ENCODE results near the gene SYTL3. TPM values are rescaled to one million over a fixed set of nuclear protein-coding genes. Genes with fewer than 3 reads are reported as not detected.
"Not testable (repeated sequence)": the region's sequence is repeated elsewhere in the genome, so short reads cannot be mapped to it uniquely, and the experiment has no call there.

The SYTL3 gene
- total RNA-seq, 4 donors from 2014 or later, result 4.8 to 10.1 (median 7.6) TPM

DNA sequence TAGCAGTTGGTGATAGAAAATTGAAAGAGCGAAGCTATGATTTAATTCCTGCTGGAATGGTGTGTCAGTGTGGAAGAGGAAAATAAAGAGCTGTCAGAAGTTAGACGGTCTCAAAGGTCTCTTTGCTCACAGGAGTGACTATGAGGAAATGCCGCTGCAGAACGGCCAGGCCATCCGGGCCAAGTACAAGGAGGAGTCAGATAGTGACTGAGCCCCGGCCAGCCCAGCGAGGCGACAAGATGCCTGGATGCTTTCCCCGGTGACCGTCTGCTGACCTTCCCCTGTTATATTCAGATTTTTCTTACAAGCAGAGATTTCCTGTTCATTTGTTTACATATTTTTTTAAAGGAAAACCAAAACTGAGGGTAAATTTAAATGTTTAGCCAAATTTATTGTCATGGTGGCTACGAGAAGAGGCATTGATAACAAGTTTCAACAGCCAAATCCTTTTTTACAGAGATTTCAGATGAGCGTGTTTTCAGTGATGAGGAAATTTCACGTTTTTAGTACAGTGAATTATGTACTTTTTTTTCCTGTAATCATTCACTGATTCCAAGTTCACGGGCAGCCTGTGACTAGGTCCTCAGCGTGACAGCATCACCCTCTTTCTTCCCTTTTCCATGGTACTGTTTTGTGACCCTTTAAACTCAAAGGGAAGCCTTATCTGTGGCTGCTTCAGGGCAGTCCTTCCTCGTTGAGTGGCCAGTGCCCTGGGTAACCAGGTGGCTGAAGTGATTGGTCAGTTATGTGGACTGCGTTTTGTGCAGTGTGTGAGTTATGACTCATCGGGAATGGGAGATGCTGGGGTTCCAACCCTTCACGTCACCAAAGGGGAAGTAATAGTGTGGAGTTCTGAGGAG, 17.9 kb upstream of the SYTL3 start:
- WGBS, result 33% methylated on average over 19 of the region's 19 CpGs
- peak; percentile 93 for DNase-seq (ENCODE audit: extremely low spot score)
- Histone ChIP-seq H3K4me3 (peak overlapping the region in 2 of 4 donors; percentile 7 to 27), H3K27me3 (no peaks in the 10 kb centered on the region), H3K9me3 (no peaks in the 10 kb centered on the region), H3K27ac (replicated peaks in 1 of 4) (peak overlapping the region; percentile 62 to 80 (median 72)), H3K36me3 (peaks cover 3 to 63% (median 51%) of the 10 kb centered on the region in 4 donors), H3K4me1 (peaks cover 13 to 25% (median 23%) of the 10 kb centered on the region in 4 donors)
- intact Hi-C loops (cut with DNase I), result loop anchor here (10.0 kb wide), 1 partner anchor 63 kb away; no protein-coding TSS in a partner anchor
- TF ChIP-seq POLR2AphosphoS5 (IDR thresholded peaks at IDR 0.05) (peak in 1 of 2 donors; percentile 48), EP300 (IDR thresholded peaks at IDR 0.05) (no peak)

DNA sequence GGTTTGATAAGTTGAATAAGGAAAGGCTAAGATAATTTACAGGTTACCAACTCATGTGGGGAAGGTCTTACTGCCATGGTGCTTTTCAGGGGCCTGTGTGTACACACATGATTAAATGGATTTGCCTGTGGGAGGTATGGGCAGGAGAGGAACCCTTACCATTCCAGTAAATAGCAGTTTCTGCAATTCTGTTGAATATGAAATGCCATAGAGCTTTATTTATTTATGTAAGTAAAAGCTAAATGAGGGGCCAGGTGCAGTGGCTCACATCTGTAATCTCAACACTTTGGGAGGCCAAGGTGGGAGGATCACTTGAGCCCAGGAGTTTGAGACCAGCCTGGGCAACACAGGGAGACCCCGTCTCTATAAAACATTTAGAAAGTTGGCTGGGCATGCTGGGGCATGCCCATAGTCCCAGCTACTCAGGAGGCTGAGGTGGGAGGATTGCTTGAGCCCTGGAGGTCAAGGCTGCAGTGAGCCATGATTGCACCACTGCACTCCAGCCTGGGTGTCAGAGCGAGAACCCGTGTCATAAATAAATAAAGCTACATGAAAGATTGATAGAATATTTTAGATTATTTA, 17.2 kb upstream of the SYTL3 start:
- Histone ChIP-seq H3K4me1 (peaks cover 13 to 24% (median 20%) of the 10 kb centered on the region in 4 donors), H3K36me3 (peaks cover 4 to 63% (median 51%) of the 10 kb centered on the region in 4 donors), H3K27ac (replicated peaks in 1 of 4) (peak overlapping the region; percentile 62 to 80 (median 72))
- H3K9me3 ChIP-seq, H3K4me3 ChIP-seq, H3K27me3 ChIP-seq: not testable (repeated sequence)
- intact Hi-C loops (cut with DNase I), result loop anchor here (10.0 kb wide), 1 partner anchor 62 kb away; no protein-coding TSS in a partner anchor
- 86% methylated on average over 3 of the region's 3 CpGs for whole genome bisulfite sequencing
- DNase-seq (ENCODE audit: extremely low spot score), result peak; percentile 55

DNA sequence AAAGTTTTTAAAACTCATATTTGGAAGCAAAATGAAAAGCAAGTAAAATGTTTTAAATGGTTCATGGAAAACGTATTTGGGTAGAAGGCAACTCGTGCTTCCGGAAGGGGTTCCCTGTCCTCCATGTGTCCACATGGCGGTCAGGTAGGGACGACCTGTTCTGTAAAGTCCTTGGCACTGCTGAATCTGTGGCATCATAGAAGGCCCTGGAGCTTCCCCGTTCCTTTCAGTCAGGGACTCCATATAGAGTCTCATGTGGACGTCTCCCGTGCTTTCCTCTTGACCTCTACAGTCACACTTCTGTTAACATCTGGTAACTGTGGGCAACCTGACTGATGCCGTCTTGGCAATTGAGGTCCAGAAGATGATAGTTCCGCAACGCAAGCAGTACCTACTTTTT, 16.7 kb upstream of the SYTL3 start:
- peaks cover 14 to 25% (median 20%) of the 10 kb centered on the region in 4 donors for H3K4me1 ChIP-seq
- no peak for TF ChIP-seq POLR2A (IDR thresholded peaks at IDR 0.05; ENCODE audit: low read depth)
- TF ChIP-seq, protein P1, sequence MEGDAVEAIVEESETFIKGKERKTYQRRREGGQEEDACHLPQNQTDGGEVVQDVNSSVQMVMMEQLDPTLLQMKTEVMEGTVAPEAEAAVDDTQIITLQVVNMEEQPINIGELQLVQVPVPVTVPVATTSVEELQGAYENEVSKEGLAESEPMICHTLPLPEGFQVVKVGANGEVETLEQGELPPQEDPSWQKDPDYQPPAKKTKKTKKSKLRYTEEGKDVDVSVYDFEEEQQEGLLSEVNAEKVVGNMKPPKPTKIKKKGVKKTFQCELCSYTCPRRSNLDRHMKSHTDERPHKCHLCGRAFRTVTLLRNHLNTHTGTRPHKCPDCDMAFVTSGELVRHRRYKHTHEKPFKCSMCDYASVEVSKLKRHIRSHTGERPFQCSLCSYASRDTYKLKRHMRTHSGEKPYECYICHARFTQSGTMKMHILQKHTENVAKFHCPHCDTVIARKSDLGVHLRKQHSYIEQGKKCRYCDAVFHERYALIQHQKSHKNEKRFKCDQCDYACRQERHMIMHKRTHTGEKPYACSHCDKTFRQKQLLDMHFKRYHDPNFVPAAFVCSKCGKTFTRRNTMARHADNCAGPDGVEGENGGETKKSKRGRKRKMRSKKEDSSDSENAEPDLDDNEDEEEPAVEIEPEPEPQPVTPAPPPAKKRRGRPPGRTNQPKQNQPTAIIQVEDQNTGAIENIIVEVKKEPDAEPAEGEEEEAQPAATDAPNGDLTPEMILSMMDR (IDR thresholded peaks at IDR 0.05), result no peak
- TF ChIP-seq EP300 (IDR thresholded peaks at IDR 0.05), result no peak
- no peak for TF ChIP-seq POLR2AphosphoS5 (IDR thresholded peaks at IDR 0.05)
- H3K9me3 ChIP-seq, result no peaks in the 10 kb centered on the region
- DNase-seq (ENCODE audit: extremely low spot score), result peak; percentile 83
- WGBS, result 91% methylated on average over 11 of the region's 11 CpGs
- no peak overlapping the region for H3K4me3 ChIP-seq
- H3K27me3 ChIP-seq, result no peaks in the 10 kb centered on the region
- peak overlapping the region in 1 of 4 donors; percentile 80 for H3K27ac ChIP-seq (replicated peaks in 1 of 4)
- peaks cover 4 to 60% (median 48%) of the 10 kb centered on the region in 4 donors for H3K36me3 ChIP-seq
- intact Hi-C loops (cut with DNase I), result loop anchor here (10.0 kb wide), 1 partner anchor 62 kb away; no protein-coding TSS in a partner anchor

DNA sequence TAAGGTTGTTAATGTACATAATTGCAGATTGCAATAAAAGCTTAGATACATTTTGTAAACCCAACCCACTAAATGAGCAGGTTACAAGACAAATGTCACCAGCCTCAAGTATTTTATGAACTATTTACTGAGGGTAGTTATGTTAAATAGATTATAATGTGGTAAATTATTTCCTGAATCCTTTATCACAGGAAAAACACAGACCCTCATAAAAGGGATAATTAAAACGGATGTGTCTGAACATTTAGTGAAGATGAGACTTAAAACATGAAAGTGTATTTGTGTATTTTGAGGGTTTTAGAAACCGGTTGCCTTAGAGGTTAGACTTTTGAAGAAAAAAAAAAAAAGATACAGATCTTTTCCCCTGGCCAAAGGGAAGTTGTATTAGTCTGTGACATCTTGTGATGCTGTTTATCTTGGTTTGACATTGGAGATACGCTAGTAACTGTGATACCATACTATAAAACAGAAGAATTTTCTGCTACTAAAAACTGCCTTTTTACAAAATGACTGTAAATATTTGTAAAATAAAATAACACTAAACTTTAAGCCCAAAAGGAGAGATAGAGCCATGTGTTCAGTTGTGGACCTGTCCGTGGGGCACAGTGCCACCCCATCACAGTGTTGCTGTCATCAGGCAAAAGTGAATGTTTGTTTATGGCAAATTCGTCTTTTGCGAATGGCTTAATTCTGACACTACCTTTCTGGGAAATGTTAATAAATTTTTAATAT, 15.0 kb upstream of the SYTL3 start:
- no peak overlapping the region for H3K4me3 ChIP-seq
- peak overlapping the region in 3 of 4 donors; percentile 6 to 39 (median 11) for H3K27ac ChIP-seq (replicated peaks in 1 of 4)
- 74% methylated on average over 6 of the region's 6 CpGs for WGBS
- H3K36me3 ChIP-seq, result peaks cover 4 to 53% (median 36%) of the 10 kb centered on the region in 4 donors
- intact Hi-C loops (cut with DNase I), result loop anchor here (10.0 kb wide), 1 partner anchor 60 kb away; no protein-coding TSS in a partner anchor
- no peak for DNase-seq (ENCODE audit: extremely low spot score)
- H3K9me3 ChIP-seq, result no peaks in the 10 kb centered on the region
- no peaks in the 10 kb centered on the region for H3K27me3 ChIP-seq
- TF ChIP-seq EP300 (IDR thresholded peaks at IDR 0.05), result no peak
- TF ChIP-seq POLR2AphosphoS5 (IDR thresholded peaks at IDR 0.05), result no peak
- no peak for TF ChIP-seq POLR2A (IDR thresholded peaks at IDR 0.05; ENCODE audit: low read depth)
- TF ChIP-seq, protein P1 (IDR thresholded peaks at IDR 0.05), result no peak
- H3K4me1 ChIP-seq, result peaks cover 24 to 40% (median 31%) of the 10 kb centered on the region in 4 donors

DNA sequence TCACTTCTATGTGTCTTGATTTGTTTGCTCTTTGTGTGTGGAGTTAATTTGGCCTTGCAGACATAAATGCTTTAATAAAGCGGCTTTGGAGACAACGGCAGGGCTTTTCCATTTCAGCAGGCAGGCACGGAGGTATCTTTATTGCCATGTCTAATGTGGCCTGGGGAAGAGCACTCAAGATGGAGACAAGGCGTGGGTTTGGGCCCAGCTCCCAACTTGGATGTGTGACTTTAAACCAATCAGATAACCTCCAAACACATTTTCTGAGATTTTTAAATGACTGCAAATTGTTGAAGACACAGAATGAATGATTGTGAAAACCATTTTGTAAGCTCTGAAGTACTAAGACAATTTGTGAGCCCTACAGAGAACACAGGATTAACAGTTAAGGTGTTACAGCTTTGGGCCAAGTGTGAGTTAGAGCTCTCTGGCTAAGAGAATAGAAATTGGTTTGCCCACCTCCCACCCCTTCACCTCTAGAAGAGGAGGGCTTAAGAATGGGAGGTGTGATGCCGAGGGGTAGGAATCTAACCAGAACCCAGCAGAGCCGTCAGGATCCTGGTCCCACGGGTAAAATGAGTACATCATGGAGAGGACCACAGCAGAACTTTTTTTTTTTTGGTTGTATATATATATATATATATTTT, 14.3 kb upstream of the SYTL3 start:
- WGBS, result 89% methylated on average over 7 of the region's 7 CpGs
- DNase-seq (ENCODE audit: extremely low spot score), result peak; percentile 68
- TF ChIP-seq, protein P1 (IDR thresholded peaks at IDR 0.05), result no peak
- no peak for TF ChIP-seq POLR2AphosphoS5 (IDR thresholded peaks at IDR 0.05)
- no peak for TF ChIP-seq EP300 (IDR thresholded peaks at IDR 0.05)
- no peak for TF ChIP-seq POLR2A (IDR thresholded peaks at IDR 0.05; ENCODE audit: low read depth)
- Histone ChIP-seq H3K4me3 (no peak overlapping the region), H3K9me3 (no peaks in the 10 kb centered on the region), H3K27me3 (no peaks in the 10 kb centered on the region), H3K4me1 (peaks cover 29 to 43% (median 35%) of the 10 kb centered on the region in 4 donors), H3K27ac (replicated peaks in 1 of 4) (peak overlapping the region in 3 of 4 donors; percentile 6 to 23 (median 11)), H3K36me3 (peaks cover 4 to 58% (median 36%) of the 10 kb centered on the region in 4 donors)
- intact Hi-C loops (cut with DNase I), result loop anchor here (10.0 kb wide), 1 partner anchor 59 kb away; no protein-coding TSS in a partner anchor
